Fibroblast of skin of right biceps (primary cell): ENCODE data around the gene SLC45A2.
"Not testable (repeated sequence)": the region's sequence is repeated elsewhere in the genome, so short reads cannot be mapped to it uniquely, and the experiment has no call there.

Experiments used
- DNase-seq: peaks from one replicate; pipeline ENCODE4 v3.0.0-alpha.2; 2013

The SLC45A2 gene

DNA sequence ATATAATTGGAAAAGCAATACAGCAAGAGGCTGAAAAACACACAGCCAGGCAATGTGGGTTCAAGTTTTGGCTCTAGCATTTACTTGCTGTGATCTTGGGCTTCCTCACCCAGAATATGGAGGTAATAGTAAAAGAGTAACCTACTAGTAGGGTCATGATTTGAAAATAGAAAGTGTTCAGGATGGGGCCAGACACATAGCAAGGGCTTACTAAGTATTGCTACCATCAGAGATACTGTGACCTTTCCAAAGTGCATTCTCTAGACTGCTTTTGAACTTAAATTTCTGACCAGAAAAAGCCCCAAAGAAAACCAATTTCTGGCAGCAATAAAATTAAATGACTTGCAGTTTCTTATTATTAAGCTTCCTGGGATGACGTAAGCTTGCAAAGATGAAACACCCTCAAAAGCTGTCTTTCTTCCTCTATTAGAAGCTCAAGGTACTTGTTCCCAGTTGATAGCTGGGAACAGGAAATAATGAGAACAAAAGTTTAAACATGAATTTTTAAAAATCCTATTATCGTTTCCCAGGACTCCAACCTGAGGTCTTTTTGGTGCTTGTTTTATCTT lies 20.3 kb downstream of the SLC45A2 start:
- peak; percentile 15 for DNase-seq

DNA sequence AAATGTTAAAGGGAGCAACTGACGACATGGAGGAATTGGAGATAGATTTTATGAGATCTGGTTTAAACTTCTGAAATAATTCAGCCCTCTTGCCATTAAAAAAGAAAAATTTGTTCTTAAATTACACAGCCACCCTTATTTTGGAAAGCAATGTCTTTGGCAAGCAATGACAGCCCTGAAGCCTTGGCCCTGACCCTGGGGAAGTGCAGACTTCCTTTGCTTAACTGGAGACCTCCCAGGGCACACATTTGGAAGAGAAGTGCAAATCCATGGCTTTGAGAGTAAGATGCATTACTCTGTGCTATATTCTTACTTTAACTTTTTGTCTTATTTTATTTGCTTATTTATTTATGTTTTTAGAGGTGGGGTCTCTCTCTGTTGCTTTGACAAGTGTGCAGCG lies 26.3 kb downstream of the SLC45A2 start:
- no peak for DNase-seq

DNA sequence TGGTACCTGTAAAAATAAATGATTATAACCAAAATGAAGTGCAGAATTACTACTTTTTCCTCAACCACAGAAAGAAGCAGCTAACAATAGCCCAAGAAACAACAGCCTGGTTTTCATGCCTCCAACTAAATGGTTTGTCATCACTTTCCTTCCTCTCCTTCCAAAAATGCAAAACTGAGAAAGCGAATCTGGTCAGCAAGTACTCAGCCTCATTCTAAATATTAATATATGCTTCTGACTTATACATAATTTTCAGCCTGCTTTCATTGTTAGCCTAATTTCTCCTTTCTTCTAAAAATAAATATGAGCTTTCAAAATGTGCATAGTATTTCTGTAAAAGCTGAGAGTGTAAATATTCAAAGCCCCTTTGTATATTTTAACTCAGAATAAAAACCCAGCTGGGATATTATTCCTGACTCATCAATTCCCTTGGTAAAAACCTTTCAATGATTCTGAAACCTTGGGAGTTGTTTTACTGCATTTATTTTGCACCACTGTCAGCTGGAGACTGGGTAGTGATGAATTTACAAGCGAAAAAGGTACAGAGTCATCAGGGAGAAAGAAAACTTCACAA lies 26.8 kb downstream of the SLC45A2 start:
- DNase-seq: no peak

DNA sequence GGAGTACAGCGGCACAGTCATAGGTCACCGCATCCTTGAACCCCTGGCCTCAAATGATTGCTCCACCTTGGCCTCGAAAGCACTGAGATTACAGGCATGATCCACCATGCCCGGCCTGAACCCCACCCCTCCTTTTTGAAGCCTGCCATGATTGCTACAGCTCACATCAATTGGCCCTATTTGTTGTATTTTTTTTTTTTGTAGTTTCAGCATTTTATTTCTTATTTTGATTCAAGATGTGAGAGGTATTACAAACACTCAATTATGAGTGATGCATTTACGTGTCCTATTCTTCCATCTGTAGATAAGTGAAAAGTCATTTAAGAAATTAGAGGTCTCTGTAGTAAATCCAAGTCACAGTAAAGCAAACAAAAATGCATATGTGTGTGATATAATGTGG lies 32.3 kb downstream of the SLC45A2 start:
- DNase-seq: not testable (repeated sequence)

DNA sequence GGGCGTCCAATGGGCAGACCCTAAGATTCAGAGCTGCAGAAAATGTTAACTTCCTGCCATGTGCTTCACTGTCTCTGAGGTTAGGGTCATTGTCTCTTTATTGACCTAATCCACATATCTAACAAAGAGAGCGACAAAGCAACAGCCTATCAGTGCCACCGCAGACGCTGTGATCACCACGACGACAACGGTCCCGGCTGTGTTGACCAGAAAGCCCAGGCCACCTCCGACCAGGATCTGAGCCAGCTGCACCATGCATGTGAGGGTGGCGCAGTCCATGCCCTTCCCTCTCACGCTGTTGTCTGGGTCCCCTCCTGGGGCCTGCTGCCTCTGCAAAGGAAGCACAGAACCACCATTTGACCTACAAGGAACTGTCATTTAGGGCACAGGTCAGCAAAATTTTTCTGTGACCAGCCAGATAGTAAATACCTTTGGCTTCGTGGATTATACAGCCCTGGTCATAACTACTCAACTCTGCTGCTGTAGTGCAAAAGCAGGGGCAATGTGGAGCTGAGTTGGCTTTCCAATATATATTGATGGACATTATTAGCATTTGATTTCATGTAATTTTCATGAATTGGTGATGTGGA lies 39.9 kb downstream of the SLC45A2 start:
- no peak for DNase-seq

DNA sequence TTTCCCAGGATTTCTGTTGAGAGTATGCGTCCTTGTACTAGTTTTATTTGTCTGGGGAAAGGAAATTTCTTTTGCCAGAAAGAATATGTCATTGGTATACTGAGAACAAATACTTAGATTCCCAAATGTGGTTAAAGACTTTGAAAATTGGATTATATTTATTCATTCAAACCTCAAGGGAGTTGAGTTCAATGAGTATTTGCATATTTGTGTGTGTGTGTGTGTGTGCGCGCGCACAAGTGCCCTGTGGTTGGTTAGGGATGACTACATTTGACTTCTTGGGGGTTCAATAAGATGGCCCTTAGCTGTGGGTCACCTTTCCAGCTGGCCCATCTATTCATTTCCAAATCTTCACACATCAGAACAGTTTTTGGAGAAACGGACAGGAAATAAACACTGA lies 43.4 kb downstream of the SLC45A2 start:
- DNase-seq: peak; percentile 17

DNA sequence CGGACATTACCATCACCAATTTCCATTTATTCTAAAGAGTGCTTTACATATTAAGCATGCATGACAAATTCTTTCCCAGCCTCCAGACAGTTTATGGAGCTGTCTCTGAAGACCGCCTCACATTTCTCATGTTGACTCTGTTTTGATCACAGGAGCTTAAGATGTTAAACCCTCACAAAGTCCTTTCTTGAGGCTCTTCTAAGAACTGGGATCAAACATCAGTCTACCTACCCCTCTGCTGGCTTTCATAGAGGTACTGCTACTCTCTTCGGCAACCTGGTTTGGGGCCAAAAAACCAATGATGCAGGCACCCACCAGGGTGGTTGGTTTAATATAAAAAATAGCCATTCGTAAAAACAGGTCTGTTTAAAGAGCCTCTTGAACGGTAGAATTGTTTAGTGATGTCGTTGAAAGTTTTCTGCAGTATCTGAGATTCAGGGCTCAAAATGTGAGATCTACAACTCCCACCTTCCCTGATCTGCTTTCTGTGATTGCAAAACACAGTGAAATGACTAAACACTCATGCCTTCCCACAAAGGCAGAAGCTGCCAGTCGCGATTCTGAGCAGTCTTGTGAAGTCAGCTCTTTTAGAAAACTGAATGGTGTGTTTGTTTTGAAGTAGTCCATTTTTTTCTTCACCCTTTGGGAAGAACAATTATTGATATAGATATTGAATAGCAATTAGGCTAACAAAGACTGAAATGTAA lies 44.8 kb downstream of the SLC45A2 start:
- peak; percentile 27 for DNase-seq

DNA sequence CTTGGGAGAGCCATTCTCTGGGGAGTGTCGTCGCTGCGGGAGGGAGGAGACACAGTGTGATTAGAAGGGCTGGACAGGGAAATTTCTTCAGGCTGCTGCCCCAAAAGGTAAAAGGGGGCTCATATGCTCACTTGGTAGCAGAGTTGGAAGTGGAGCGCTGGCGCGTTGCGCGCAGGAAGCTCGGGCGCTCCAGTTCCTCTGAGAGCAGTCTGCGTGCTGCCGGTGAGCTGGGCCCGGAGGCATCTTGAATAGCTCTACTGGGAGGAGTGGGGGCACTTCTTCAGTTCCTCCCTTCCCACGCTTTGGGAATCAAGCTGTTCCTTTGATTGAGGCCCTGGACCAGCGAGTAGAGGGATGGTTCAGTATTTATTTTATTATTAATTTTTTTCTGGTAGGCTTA lies 45.6 kb downstream of the SLC45A2 start:
- no peak for DNase-seq

DNA sequence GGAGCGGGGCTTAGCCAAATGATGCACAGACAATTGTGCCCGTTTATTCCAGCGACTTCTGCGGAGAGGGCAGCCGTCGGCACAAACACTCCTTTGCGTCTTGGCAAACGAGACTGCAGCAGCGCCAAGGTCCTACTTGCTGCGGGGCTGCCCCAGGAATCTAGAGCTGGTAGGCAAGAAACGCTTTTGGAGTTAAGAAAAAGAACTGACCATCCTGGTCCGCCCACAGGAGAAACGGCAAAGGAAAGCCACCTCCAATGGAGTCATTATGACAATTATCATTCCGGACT lies 46.0 kb downstream of the SLC45A2 start:
- DNase-seq: no peak

DNA sequence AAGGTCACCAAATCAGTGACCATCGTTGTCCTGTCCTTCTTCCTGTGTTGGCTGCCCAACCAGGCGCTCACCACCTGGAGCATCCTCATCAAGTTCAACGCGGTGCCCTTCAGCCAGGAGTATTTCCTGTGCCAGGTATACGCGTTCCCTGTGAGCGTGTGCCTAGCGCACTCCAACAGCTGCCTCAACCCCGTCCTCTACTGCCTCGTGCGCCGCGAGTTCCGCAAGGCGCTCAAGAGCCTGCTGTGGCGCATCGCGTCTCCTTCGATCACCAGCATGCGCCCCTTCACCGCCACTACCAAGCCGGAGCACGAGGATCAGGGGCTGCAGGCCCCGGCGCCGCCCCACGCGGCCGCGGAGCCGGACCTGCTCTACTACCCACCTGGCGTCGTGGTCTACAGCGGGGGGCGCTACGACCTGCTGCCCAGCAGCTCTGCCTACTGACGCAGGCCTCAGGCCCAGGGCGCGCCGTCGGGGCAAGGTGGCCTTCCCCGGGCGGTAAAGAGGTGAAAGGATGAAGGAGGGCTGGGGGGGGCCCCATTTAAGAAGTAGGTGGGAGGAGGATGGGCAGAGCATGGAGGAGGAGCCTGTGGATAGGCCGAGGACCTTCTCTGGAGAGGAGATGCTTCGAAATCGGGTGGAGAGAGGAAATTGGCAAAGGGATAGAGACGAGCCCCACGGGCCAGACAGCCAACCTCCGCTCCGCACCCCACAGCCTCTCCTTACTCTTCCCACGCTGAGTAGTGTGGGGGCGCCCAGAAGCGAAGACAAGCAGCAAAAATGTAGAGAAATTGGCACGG lies 46.6 kb downstream of the SLC45A2 start:
- DNase-seq: no peak

DNA sequence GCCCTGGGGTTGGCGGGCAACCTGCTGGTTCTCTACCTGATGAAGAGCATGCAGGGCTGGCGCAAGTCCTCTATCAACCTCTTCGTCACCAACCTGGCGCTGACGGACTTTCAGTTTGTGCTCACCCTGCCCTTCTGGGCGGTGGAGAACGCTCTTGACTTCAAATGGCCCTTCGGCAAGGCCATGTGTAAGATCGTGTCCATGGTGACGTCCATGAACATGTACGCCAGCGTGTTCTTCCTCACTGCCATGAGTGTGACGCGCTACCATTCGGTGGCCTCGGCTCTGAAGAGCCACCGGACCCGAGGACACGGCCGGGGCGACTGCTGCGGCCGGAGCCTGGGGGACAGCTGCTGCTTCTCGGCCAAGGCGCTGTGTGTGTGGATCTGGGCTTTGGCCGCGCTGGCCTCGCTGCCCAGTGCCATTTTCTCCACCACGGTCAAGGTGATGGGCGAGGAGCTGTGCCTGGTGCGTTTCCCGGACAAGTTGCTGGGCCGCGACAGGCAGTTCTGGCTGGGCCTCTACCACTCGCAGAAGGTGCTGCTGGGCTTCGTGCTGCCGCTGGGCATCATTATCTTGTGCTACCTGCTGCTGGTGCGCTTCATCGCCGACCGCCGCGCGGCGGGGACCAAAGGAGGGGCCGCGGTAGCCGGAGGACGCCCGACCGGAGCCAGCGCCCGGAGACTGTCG lies 47.3 kb downstream of the SLC45A2 start:
- no peak for DNase-seq

DNA sequence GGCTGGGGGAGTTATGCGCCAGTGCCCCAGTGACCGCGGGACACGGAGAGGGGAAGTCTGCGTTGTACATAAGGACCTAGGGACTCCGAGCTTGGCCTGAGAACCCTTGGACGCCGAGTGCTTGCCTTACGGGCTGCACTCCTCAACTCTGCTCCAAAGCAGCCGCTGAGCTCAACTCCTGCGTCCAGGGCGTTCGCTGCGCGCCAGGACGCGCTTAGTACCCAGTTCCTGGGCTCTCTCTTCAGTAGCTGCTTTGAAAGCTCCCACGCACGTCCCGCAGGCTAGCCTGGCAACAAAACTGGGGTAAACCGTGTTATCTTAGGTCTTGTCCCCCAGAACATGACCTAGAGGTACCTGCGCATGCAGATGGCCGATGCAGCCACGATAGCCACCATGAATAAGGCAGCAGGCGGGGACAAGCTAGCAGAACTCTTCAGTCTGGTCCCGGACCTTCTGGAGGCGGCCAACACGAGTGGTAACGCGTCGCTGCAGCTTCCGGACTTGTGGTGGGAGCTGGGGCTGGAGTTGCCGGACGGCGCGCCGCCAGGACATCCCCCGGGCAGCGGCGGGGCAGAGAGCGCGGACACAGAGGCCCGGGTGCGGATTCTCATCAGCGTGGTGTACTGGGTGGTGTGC lies 48.0 kb downstream of the SLC45A2 start, which contains the start of gene RXFP3:
RXFP3 (plus strand) TSS at position 6 of the 636 bp plus-strand sequence; CDS start at position 361, 355 bp downstream.
- DNase-seq: peak; percentile 23

DNA sequence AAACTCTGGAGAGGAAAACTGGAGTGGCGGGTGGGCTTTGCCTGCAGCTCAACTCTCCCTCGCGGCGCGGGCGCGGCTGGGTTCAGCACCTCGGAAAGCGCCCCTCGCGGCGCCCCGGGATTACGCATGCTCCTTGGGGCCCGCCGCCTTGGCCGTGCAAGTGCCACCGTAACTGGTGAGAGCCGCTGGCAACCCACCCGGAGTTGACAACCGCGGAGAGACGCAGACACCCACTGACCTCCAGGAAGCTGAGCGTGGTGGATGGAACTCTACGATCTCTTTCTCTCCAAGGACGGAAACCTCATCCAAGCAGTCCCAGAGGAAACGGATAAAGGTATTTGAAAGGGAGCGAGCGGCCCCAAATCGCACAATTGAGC lies 48.5 kb downstream of the SLC45A2 start:
- DNase-seq: peak; percentile 67

DNA sequence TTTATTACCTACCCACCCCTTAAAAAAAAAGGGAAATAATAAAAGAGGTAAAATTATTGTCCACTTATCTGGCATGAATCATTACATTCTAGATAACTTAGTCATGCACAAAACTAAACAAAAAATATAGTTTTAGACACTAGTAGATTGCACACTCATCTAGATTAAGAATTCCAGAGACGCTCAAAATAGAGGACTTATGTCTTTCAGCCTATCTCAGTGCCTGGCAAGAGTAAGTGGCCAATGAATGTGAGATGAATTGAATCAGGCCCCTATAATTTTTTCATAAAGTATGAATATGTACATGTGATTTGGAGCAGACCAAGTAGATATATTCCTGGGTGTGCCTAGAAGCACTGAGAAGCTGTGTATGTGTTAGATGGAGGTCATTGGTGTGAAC lies 50.3 kb downstream of the SLC45A2 start:
- DNase-seq: peak; percentile 65

DNA sequence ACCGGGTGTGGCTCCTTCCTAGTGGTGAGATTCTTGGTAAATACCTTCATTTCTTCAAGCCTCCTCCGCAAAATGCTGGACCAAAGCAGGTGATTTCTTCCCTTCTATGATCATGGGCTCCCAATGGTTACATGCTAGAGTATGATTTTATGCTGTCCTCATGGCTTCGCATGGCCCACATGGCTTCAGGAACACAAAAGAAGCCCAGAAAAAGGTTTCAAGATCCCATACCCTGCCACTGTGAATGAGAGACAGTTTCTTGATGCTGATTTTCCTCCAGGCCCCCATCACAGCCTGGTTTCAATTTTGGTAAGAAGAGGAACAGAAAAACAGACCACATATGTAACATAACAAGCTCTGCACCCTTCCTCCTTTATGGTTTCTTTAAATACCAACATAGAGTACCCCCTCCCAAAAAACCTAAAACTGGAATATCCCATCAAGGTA lies 50.7 kb downstream of the SLC45A2 start:
- no peak for DNase-seq

DNA sequence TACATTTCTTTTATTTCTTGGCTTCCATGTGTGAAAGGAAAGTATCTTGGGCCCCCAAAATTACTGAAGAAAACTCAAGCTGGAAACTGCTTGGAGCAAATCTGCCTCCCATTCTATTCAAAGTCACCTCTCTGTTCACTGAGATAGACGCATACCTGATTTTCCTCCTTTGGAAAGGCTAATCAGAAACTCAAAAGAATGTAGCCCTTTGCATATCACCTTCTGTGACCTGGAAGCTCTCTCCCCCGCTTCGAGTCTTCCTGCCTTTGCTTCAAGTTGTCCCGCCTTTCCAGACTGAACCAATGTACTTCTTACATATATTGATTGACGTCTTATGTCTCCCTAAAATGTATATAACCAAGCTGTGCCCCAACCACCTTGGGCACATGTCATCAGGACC lies 53.4 kb downstream of the SLC45A2 start:
- DNase-seq: no peak

DNA sequence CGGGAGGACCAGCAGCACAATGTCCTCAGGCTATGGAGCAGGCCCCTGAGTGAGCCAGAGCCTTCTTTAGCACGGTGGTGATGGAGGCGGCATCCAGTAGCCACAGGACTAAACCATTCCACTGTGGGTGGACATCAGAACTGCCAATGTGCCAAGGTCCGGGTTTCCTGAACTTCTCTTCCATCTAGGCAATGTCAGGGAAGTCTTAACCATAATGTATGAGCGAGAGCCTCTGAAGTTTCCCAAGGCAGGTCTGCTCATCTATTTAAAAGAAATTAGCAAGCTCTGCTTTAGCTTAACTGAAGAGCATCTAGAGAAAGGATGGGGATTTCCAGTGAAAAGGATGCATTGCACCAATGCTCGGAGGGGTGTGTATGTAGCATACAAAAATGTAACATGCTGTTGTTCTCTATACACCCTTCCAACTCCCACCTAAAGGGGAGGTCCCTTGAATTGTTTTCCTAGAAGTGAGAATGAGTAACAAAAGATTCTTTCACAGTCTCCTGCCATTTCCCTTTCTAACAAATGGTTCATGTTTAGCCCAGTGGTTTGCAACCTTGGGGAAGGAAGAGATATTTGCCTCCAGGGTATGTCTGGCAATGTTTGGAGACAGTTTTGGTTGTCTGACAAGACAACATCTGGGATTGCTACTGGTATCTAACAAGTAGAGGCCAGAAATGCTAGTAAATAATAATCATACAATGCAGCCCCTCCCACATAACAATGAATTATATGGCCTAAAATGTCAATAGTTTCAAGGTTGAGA lies 54.4 kb downstream of the SLC45A2 start:
- DNase-seq: no peak

DNA sequence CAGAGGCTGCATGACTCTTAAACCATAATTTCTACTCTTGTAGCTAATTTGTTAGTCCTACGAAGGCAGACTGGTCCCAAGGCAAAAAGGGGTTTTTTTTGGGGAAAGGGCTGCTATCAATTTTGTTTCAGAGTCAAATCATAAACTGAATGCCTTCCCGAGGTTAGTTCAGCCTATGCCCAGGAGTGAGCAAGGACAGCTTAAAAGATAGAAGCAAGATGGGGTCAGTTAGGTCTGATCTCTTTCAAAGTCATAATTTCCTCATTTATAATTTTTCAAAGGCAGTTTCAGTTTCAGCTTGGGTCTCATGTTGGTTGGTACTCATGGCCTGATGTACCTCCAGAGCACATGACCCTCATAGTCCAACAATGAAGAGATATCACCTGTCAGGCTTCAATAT lies 56.2 kb downstream of the SLC45A2 start:
- DNase-seq: no peak

DNA sequence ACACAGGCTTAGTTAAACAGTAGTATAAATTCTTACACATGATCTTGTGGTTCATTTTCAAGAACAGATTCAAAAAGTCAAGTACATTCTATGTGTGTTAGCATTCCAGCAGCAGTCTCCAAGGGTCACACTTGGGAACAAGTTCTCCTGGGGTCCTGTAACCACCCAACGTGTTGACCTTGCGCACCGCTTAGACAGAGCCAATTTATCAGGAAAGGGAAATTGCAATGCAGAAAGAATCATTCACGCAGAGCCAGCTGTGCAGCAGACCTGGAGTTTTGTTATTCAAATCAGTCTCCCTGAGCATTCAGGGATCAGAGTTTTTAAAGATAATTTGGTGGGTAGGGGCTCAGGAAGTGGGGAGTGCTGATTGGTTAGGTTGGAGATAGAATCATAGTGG lies 56.8 kb downstream of the SLC45A2 start:
- no peak for DNase-seq

DNA sequence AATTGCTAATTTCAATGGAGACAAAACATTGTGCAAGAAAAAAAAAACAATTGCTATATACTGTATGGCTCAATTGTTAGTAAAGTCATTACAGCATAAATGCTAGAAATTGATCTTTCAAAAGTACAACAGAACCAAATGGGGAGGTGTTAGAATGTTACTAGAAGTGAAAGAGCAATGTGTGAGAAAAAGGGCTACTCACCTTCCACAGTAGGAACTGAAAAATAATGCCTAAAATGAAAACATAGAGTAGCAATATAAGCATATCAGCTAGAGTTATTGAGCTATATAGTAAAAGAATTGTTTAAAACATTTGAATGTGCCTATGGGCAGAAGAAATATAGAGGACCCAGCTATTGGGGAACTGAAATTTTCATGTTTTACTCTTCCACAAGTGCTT lies 59.2 kb downstream of the SLC45A2 start:
- no peak for DNase-seq

DNA sequence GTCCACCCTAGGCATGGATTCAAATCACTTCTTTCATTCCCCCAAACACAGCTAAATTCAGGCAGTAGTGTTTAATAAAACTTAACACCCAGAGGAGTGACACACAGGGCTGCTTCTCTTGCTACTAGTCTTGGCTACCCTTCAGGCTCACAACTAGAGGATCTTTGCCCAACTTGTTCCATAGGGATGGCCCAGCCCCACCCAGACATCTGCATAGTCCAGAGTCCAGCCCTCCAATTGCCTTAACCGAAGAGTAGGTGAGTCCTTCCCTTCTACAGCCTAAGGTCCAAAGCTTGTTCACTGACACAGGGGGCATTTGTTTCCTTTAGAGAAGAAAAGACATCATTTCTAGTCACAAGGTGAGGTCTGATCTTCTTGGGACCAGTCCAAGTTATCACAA lies 63.5 kb downstream of the SLC45A2 start:
- no peak for DNase-seq

DNA sequence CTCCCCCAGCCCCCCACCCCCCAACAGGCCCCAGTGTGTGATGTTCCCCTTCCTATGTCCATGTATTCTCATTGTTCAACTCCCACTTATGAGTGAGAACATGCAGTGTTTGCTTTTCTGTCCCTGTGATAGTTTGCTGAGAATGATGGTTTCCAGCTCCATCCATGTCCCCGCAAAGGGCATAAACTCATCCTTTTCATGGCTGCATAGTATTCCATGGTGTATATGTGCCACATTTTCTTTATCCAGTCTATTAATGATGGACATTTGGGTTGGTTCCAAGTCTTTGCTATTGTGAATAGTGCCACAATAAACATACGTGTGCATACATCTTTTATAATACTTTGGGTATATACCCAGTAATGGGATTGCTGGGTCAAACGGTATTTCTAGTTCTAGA lies 69.6 kb downstream of the SLC45A2 start:
- not testable (repeated sequence) for DNase-seq
